Calu3 (cell line): ENCODE results near the gene MUS81. TPM values are rescaled to one million over a fixed set of nuclear protein-coding genes. Genes with fewer than 3 reads are reported as not detected.

Source experiments
- BruUV-seq: library from RNA; stranded (reverse); fragments of 400-500 nt; replicated peaks from 2 replicates; lab custom pipeline; 2021; lab: Mats Ljungman, UMichigan
- CTCF ChIA-PET: fragments of 300-600 bp; sonication (Branson Sonifier 250); formaldehyde crosslinking; loops from one replicate; lab custom pipeline; 2022; ENCODE audit warnings: antibody characterized with exemption; lab: Charles Lee
- DNase-seq: peaks from one replicate; pipeline ENCODE4 v3.0.0; 2022
- H3K27ac Mint-ChIP-seq: one replicate; pipeline ENCODE4 v1.8.0; 2022; ENCODE audit warnings: mixed read lengths; ENCODE audit not compliant: unreplicated experiment
- H3K27me3 Mint-ChIP-seq: one replicate; pipeline ENCODE4 v1.8.0; 2022; ENCODE audit warnings: mixed read lengths; ENCODE audit not compliant: unreplicated experiment
- H3K36me3 Mint-ChIP-seq: one replicate; pipeline ENCODE4 v1.8.0; 2022; ENCODE audit warnings: mild to moderate bottlenecking, moderate library complexity, mixed read lengths; ENCODE audit not compliant: insufficient read depth, unreplicated experiment
- H3K4me1 Mint-ChIP-seq: one replicate; pipeline ENCODE4 v1.8.0; 2022; ENCODE audit warnings: mild to moderate bottlenecking, low read depth, mixed read lengths; ENCODE audit not compliant: unreplicated experiment
- H3K4me3 Mint-ChIP-seq: one replicate; pipeline ENCODE4 v1.8.0; 2022; ENCODE audit warnings: mild to moderate bottlenecking, low read depth, moderate library complexity, mixed read lengths; ENCODE audit not compliant: unreplicated experiment
- H3K9me3 Mint-ChIP-seq: one replicate; pipeline ENCODE4 v1.8.0; 2022; ENCODE audit warnings: low read depth, mixed read lengths; ENCODE audit not compliant: unreplicated experiment
- CTCF ChIP-seq: fragments of 200-600 bp; IDR thresholded peaks from one replicate; pipeline ENCODE4 v1.8.0; 2022; ENCODE audit warnings: antibody characterized with exemption; ENCODE audit not compliant: unreplicated experiment
- intact Hi-C: fragments of 100-400 bp; cut with micrococcal nuclease; formaldehyde crosslinking; loops from one replicate; pipeline ENCODE4 v1.10.0; 2022; ENCODE audit not compliant: unreplicated experiment
- total RNA-seq: library from RNA; stranded (reverse); gene quantifications from 2 replicates; pipeline ENCODE4 v1.2.3, GENCODE V29; 2022

The MUS81 gene
- total RNA-seq, 1 experiment from 2014 or later = 67.6 TPM

DNA sequence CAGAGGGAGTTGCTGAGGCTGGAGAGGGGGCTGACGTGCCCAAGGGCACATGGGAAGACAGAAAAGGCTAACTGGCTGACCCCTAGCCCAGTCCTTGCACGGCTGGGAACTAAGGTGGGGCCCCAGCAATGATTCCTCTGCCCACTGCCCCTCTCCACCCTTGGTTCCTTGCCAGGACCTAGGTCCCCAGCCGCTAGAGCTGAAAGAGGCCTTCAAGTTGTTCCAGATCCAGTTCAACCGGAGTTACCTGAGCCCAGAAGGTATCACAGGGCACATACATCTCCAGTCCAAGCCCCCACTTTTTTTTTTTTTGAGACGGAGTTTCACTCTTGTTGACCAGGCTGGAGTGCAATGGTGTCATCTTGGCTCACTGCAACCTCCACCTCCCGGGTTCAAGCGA is 19.8 kb downstream of the MUS81 start:
- H3K27ac Mint-ChIP-seq = no peak overlapping the region
- CTCF ChIA-PET = no interaction called here

DNA sequence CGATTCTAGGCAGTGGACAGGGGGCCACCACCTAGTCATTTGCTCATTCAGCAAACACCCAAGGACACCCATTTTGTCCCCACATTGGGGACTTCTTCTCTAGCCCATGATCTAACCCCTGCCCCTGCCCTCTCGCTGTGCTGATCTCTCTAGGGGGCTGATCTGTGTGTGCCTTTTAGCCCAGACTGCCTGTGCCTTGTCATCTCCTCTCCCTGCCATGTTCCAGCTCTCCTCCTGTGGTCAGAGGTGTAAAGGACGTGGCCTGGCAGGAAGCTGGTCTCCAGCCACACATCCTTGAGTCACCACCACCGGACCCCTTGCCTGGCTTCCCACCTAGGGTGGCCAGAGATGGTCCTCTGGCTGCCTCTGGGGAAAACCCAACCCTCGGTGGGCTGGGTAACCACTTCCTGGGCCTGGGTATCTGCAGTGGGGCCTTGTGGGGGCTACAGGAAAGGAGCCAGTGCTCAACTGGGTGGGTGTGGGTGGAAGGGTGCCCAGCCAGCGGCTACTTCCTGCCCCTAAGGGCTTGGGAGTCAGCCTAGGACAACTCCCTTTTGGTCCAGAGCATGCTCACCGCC is 20.7 kb downstream of the MUS81 start:
- no peaks in the 10 kb centered on the region for H3K9me3 Mint-ChIP-seq
- H3K4me3 Mint-ChIP-seq = no peak overlapping the region
- no TSS peak for BruUV-seq
- H3K27me3 Mint-ChIP-seq = no peaks in the 10 kb centered on the region
- H3K36me3 Mint-ChIP-seq = peaks cover 29% of the 10 kb centered on the region
- no peaks in the 10 kb centered on the region for H3K4me1 Mint-ChIP-seq
- no peak overlapping the region for H3K27ac Mint-ChIP-seq
- no peak for DNase-seq
- TF ChIP-seq CTCF = no peak
- intact Hi-C loops = loop anchor here (10.0 kb wide), 1 partner anchor 104 kb away; no protein-coding TSS in a partner anchor
- CTCF ChIA-PET = no interaction called here

More for the DNA sequence above, 19.8 kb downstream of the MUS81 start:
- BruUV-seq = no TSS peak
- TF ChIP-seq CTCF = no peak
- no peak overlapping the region for H3K4me3 Mint-ChIP-seq
- H3K27me3 Mint-ChIP-seq = no peaks in the 10 kb centered on the region
- peaks cover 25% of the 10 kb centered on the region for H3K36me3 Mint-ChIP-seq
- H3K4me1 Mint-ChIP-seq = no peaks in the 10 kb centered on the region
- intact Hi-C loops = loop anchor here (10.0 kb wide), 1 partner anchor 105 kb away; no protein-coding TSS in a partner anchor
- DNase-seq = no peak
- H3K9me3 Mint-ChIP-seq = no peaks in the 10 kb centered on the region

GRCh38 chr11:65882120-65883057 is 22.2 kb downstream of the MUS81 start:
- Mint-ChIP-seq H3K27me3 (no peaks in the 10 kb centered on the region), H3K4me3 (no peak overlapping the region), H3K9me3 (no peaks in the 10 kb centered on the region), H3K36me3 (peaks cover 39% of the 10 kb centered on the region), H3K27ac (no peak overlapping the region), H3K4me1 (peaks cover 13% of the 10 kb centered on the region)
- no TSS peak for BruUV-seq
- CTCF ChIA-PET = interaction anchor here (0.5 kb wide), 1 partner anchor 76 kb away, joined by 7 read pairs; no protein-coding TSS in a partner anchor
- intact Hi-C loops = loop anchor here (10.0 kb wide), 1 partner anchor 102 kb away; no protein-coding TSS in a partner anchor
- no peak for TF ChIP-seq CTCF
- DNase-seq = no peak

DNA sequence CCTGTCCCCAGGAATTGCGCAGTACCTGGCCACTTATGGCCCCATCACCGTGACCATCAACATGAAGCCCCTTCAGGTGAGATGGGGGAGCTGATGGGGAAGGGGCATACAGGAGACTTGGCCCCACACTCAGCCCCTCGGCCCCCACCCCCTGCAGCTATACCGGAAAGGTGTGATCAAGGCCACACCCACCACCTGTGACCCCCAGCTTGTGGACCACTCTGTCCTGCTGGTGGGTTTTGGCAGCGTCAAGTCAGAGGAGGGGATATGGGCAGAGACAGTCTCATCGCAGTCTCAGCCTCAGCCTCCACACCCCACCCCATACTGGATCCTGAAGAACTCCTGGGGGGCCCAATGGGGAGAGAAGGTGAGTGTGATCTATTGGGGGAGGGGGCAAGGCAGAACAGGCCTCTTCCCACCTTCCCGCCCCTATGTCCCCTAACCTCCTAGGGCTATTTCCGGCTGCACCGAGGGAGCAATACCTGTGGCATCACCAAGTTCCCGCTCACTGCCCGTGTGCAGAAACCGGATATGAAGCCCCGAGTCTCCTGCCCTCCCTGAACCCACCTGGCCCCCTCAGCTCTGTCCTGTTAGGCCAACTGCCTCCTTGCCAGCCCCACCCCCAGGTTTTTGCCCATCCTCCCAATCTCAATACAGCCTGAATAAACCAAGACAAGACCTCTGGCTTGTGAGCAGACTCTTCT is 23.0 kb downstream of the MUS81 start:
- H3K27ac Mint-ChIP-seq = no peak overlapping the region

More for the DNA sequence above, 23.0 kb downstream of the MUS81 start:
- TF ChIP-seq CTCF = no peak
- Mint-ChIP-seq H3K36me3 (peaks cover 42% of the 10 kb centered on the region), H3K9me3 (no peaks in the 10 kb centered on the region), H3K4me3 (no peak overlapping the region), H3K4me1 (peaks cover 15% of the 10 kb centered on the region), H3K27me3 (no peaks in the 10 kb centered on the region)
- DNase-seq = no peak
- intact Hi-C loops = loop anchor here (10.0 kb wide), 1 partner anchor 102 kb away; no protein-coding TSS in a partner anchor
- BruUV-seq = no TSS peak
- CTCF ChIA-PET = interaction anchor here (1.4 to 2.3 kb wide), 2 partner anchors 105 to 138 kb away, joined by 3 to 14 read pairs; no protein-coding TSS in a partner anchor
